CD4-positive, CD25-positive, alpha-beta regulatory T cell (primary cell): ENCODE data around the gene PPP3CB. TPM values are rescaled to one million over a fixed set of nuclear protein-coding genes. Genes with fewer than 3 reads are reported as not detected.

Source experiments
- ATAC-seq, 2 donors: fragments of 150-1000 bp; cut with Tn5 transposase; one replicate each; pipeline ENCODE4 v1.10.0; 2021; ENCODE audit warnings: low read depth in 2 of 2, moderate number of reproducible peaks in 2 of 2, moderate library complexity in 1 of 2
- DNase-seq, 3 donors: peaks; one replicate each; pipeline versions ENCODE4 v3.0.0 to v3.0.0-alpha.2; 2012 to 2022; ENCODE audit warnings: mixed read lengths in 1 of 3
- H3K27ac ChIP-seq: one replicate; pipeline ENCODE4 v1.7.0; 2013; ENCODE audit warnings: mild to moderate bottlenecking, low read length; ENCODE audit not compliant: insufficient read depth, poor library complexity, severe bottlenecking
- H3K27me3 ChIP-seq: one replicate; pipeline ENCODE4 v1.7.0; 2013; ENCODE audit warnings: low read length; ENCODE audit not compliant: control insufficient read depth, insufficient read depth
- H3K36me3 ChIP-seq: one replicate; pipeline ENCODE4 v1.7.0; 2013; ENCODE audit warnings: mild to moderate bottlenecking, low read length, moderate library complexity; ENCODE audit not compliant: control insufficient read depth, insufficient read depth
- H3K4me1 ChIP-seq: 2 replicates; pipeline ENCODE4 v1.7.0; 2013; ENCODE audit warnings: mild to moderate bottlenecking, low read length; ENCODE audit not compliant: insufficient read depth, control insufficient read depth, poor library complexity, severe bottlenecking
- H3K4me3 ChIP-seq: one replicate; pipeline ENCODE4 v1.7.0; 2013; ENCODE audit warnings: low read depth, mild to moderate bottlenecking, low read length, moderate library complexity
- H3K9me3 ChIP-seq, 2 experiments: 1 replicate in 1 of 2; 2 replicates in 1 of 2; pipeline ENCODE4 v1.7.0; 2013; ENCODE audit warnings: low read length in 2 of 2, mild to moderate bottlenecking in 1 of 2, moderate library complexity in 1 of 2; ENCODE audit not compliant: control insufficient read depth in 2 of 2
- H3K27ac Mint-ChIP-seq, 3 donors: one replicate each; pipeline ENCODE4 v1.8.0; 2020 to 2022; ENCODE audit warnings: mild to moderate bottlenecking in 3 of 3, mixed read lengths in 3 of 3, moderate library complexity in 2 of 3
- H3K27me3 Mint-ChIP-seq: one replicate; pipeline ENCODE4 v1.8.0; 2022; ENCODE audit warnings: mild to moderate bottlenecking, mixed read lengths
- H3K36me3 Mint-ChIP-seq: one replicate; pipeline ENCODE4 v1.8.0; 2020; ENCODE audit warnings: mixed read lengths
- H3K4me1 Mint-ChIP-seq, 4 donors: one replicate each; pipeline ENCODE4 v1.8.0; 2020 to 2022; ENCODE audit warnings: mixed read lengths in 4 of 4, mild to moderate bottlenecking in 1 of 4
- H3K4me3 Mint-ChIP-seq, 4 donors: one replicate each; pipeline ENCODE4 v1.8.0; 2020 to 2022; ENCODE audit warnings: mild to moderate bottlenecking in 4 of 4, mixed read lengths in 4 of 4, moderate library complexity in 3 of 4
- H3K9me3 Mint-ChIP-seq, 7 donors: one replicate each; pipeline ENCODE4 v1.8.0; 2020 to 2022; ENCODE audit warnings: mixed read lengths in 7 of 7, mild to moderate bottlenecking in 3 of 7, moderate library complexity in 2 of 7
- polyA plus RNA-seq, 4 donors: library from polyadenylated mRNA; unstranded; fragments of 300-500 nt; fragmentation: Illumina TruSeq; gene quantifications; one replicate each; pipeline ENCODE4 v1.2.3, GENCODE V29; 2021
- total RNA-seq: library from RNA; stranded (reverse); gene quantifications from one replicate; pipeline ENCODE4 v1.2.3, GENCODE V29; 2022

PPP3CB gene
- total and polyA plus RNA-seq, 5 donors from 2014 or later = 10.8 to 42.4 (median 11.2) TPM

DNA sequence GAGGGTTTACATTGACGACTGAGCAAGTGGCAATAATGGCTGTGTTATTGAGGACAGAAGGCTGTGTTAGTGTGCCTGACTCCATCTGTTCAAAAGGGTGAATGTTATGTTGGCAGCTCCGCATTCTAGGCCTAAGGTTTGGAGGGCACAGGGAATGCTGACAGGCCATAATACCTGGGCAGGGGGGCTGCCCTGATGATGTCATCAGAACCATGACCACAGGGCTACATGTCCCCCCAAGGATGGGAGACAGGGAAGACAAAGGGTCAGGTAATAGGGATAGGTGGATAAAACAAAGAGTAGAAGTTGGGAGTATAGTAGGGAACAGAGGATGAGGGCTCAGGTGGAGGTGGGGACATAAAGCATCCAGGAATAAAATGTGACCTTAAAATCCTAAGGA lies 1.8 kb upstream of the PPP3CB start:
- Histone ChIP-seq H3K36me3 (no peaks in the 10 kb centered on the region), H3K9me3 (no peaks in the 10 kb centered on the region), H3K4me3 (no peak overlapping the region), H3K27me3 (no peaks in the 10 kb centered on the region), H3K4me1 (peaks cover 58% of the 10 kb centered on the region), H3K27ac (no peak overlapping the region)
- H3K4me1 Mint-ChIP-seq = peaks cover 20 to 67% (median 55%) of the 10 kb centered on the region in 4 donors
- H3K36me3 Mint-ChIP-seq = peaks cover 2% of the 10 kb centered on the region
- peak overlapping the region in 2 of 3 donors; percentile 31 to 45 for H3K27ac Mint-ChIP-seq
- no peak overlapping the region for H3K4me3 Mint-ChIP-seq
- no peaks in the 10 kb centered on the region for H3K27me3 Mint-ChIP-seq
- DNase-seq (no peak), ATAC-seq (no peak)
- peaks cover 0 to 5% (median 0%) of the 10 kb centered on the region in 7 donors for H3K9me3 Mint-ChIP-seq

GRCh38 chr10:73495226-73495883 lies 469 bp downstream of the PPP3CB start:
- no peaks in the 10 kb centered on the region for H3K27me3 ChIP-seq
- H3K36me3 ChIP-seq = no peaks in the 10 kb centered on the region
- Mint-ChIP-seq H3K27ac (peak overlapping the region; percentile 93 to 98 (median 98)), H3K27me3 (no peaks in the 10 kb centered on the region), H3K9me3 (no peaks in the 10 kb centered on the region), H3K36me3 (peaks cover 3% of the 10 kb centered on the region), H3K4me3 (peak overlapping the region; percentile 84 to 98 (median 94)), H3K4me1 (peaks cover 12 to 59% (median 50%) of the 10 kb centered on the region in 4 donors)
- DNase-seq (peak; percentile 88 to 97 (median 90)), ATAC-seq (peak; percentile 86 to 87)
- H3K4me3 ChIP-seq = peak overlapping the region; percentile 90
- peak overlapping the region; percentile 95 for H3K27ac ChIP-seq
- no peaks in the 10 kb centered on the region for H3K9me3 ChIP-seq
- peaks cover 55% of the 10 kb centered on the region for H3K4me1 ChIP-seq

GRCh38 chr10:73494877-73495225 lies 973 bp downstream of the PPP3CB start:
- DNase-seq = no peak
- peak overlapping the region; percentile 84 to 98 (median 94) for H3K4me3 Mint-ChIP-seq
- H3K4me1 Mint-ChIP-seq = peaks cover 17 to 61% (median 53%) of the 10 kb centered on the region in 4 donors
- H3K27ac ChIP-seq = peak overlapping the region; percentile 95
- H3K4me3 ChIP-seq = peak overlapping the region; percentile 90
- no peaks in the 10 kb centered on the region for H3K9me3 Mint-ChIP-seq
- H3K27ac Mint-ChIP-seq = peak overlapping the region; percentile 93 to 98 (median 98)
- no peaks in the 10 kb centered on the region for H3K9me3 ChIP-seq
- no peaks in the 10 kb centered on the region for H3K36me3 ChIP-seq
- H3K27me3 ChIP-seq = no peaks in the 10 kb centered on the region
- peaks cover 6% of the 10 kb centered on the region for H3K36me3 Mint-ChIP-seq
- ATAC-seq = no peak
- no peaks in the 10 kb centered on the region for H3K27me3 Mint-ChIP-seq
- H3K4me1 ChIP-seq = peaks cover 58% of the 10 kb centered on the region

GRCh38 chr10:73494213-73494612 lies 1.6 kb downstream of the PPP3CB start:
- H3K9me3 Mint-ChIP-seq = no peaks in the 10 kb centered on the region
- Histone ChIP-seq H3K36me3 (no peaks in the 10 kb centered on the region), H3K27ac (peak overlapping the region; percentile 95)

DNA sequence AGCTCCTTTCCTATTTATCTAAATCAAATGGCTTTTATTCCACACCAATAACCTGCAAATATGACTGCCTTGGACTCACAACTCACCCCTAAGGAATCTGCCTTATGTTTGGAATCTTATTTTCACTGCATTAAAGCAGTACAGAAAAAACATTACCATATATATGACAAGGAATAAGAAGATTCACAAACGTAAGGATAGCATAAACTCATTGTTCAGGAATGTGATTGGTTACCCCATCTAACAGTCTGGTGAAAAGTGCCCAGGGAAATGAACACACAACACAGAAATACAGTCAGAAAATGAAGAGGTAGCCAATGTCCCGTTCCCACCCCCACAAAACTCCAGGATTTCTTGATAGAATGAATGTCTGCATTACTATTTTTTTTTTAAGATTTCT lies 2.0 kb downstream of the PPP3CB start:
- H3K4me1 Mint-ChIP-seq = peaks cover 23 to 68% (median 58%) of the 10 kb centered on the region in 4 donors

More at GRCh38 chr10:73494213-73494612, 1.6 kb downstream of the PPP3CB start:
- peaks cover 61% of the 10 kb centered on the region for H3K4me1 ChIP-seq
- H3K4me3 ChIP-seq = peak overlapping the region; percentile 90
- Mint-ChIP-seq H3K36me3 (peaks cover 7% of the 10 kb centered on the region), H3K4me3 (peak overlapping the region; percentile 78 to 91 (median 84)), H3K27me3 (no peaks in the 10 kb centered on the region), H3K4me1 (peaks cover 18 to 64% (median 55%) of the 10 kb centered on the region in 4 donors), H3K27ac (peak overlapping the region in 2 of 3 donors; percentile 67 to 79)
- no peak for ATAC-seq
- no peaks in the 10 kb centered on the region for H3K9me3 ChIP-seq
- H3K27me3 ChIP-seq = no peaks in the 10 kb centered on the region
- DNase-seq = no peak

DNA sequence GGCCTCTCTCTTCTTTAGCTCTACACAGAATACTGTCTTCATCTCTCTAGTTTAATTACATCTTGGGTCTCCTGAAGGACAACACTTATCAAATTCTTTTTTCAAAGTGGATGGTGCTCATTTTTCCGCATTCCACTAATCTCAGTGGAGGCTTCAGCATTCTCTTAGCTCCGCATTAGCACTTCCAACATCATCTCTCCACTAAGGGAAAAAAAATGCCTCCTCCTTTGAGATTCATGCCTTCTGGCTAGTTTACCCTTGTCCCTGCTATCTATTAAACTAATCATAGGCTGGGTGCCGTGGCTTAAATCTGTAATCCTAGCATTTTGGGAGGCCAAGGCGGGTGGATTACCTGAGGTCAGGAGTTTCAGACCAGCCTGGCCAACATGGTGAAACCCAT lies 9.2 kb downstream of the PPP3CB start:
- Mint-ChIP-seq H3K4me3 (no peak overlapping the region), H3K36me3 (peaks cover 22% of the 10 kb centered on the region), H3K4me1 (peaks cover 25 to 50% (median 37%) of the 10 kb centered on the region in 4 donors), H3K27me3 (no peaks in the 10 kb centered on the region), H3K9me3 (peaks cover 0 to 5% (median 0%) of the 10 kb centered on the region in 7 donors), H3K27ac (no peak overlapping the region)
- Histone ChIP-seq H3K27me3 (no peaks in the 10 kb centered on the region), H3K9me3 (no peaks in the 10 kb centered on the region), H3K4me3 (no peak overlapping the region), H3K27ac (no peak overlapping the region), H3K36me3 (peaks cover 8% of the 10 kb centered on the region), H3K4me1 (peaks cover 15% of the 10 kb centered on the region)
- DNase-seq (no peak), ATAC-seq (no peak)

More for the DNA sequence above, 2.0 kb downstream of the PPP3CB start:
- peaks cover 61% of the 10 kb centered on the region for H3K4me1 ChIP-seq
- peak overlapping the region; percentile 90 for H3K4me3 ChIP-seq
- H3K9me3 Mint-ChIP-seq = peaks cover 0 to 3% (median 0%) of the 10 kb centered on the region in 7 donors
- H3K27me3 Mint-ChIP-seq = no peaks in the 10 kb centered on the region
- H3K27me3 ChIP-seq = no peaks in the 10 kb centered on the region
- peak overlapping the region; percentile 78 to 91 (median 84) for H3K4me3 Mint-ChIP-seq
- no peaks in the 10 kb centered on the region for H3K36me3 ChIP-seq
- H3K36me3 Mint-ChIP-seq = peaks cover 10% of the 10 kb centered on the region
- peak overlapping the region; percentile 45 to 79 (median 67) for H3K27ac Mint-ChIP-seq
- peak overlapping the region; percentile 95 for H3K27ac ChIP-seq
- no peaks in the 10 kb centered on the region for H3K9me3 ChIP-seq
- ATAC-seq (no peak), DNase-seq (no peak)

DNA sequence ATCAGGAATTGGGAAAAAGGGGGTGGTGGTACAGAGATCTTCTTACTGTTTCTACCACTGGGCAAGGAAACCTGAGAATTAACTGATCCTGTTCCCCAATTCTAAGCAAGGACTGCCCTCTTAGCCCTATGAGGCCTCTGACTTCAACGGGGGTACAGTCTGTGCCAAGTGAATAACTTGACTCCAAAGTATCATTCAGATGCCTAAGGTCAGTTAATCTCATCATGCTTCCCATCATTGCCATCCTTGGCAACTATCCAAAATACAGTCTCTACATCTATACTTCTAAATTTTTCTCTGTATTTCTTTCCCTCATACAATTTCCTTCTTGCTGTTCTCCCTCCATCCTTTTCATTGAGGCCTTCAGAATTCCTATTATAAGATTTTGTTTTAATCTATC lies 10.5 kb downstream of the PPP3CB start:
- peaks cover 22% of the 10 kb centered on the region for H3K36me3 Mint-ChIP-seq
- no peak overlapping the region for H3K4me3 Mint-ChIP-seq
- peaks cover 18% of the 10 kb centered on the region for H3K4me1 ChIP-seq
- H3K36me3 ChIP-seq = peaks cover 8% of the 10 kb centered on the region
- peaks cover 0 to 5% (median 0%) of the 10 kb centered on the region in 7 donors for H3K9me3 Mint-ChIP-seq
- H3K4me3 ChIP-seq = no peak overlapping the region
- H3K27me3 ChIP-seq = no peaks in the 10 kb centered on the region
- H3K27me3 Mint-ChIP-seq = no peaks in the 10 kb centered on the region
- ATAC-seq (no peak), DNase-seq (no peak)
- no peak overlapping the region for H3K27ac ChIP-seq
- peak overlapping the region in 2 of 3 donors; percentile 46 to 72 for H3K27ac Mint-ChIP-seq
- H3K4me1 Mint-ChIP-seq = peaks cover 28 to 58% (median 42%) of the 10 kb centered on the region in 4 donors
- no peaks in the 10 kb centered on the region for H3K9me3 ChIP-seq
